A549 (cell line): Measurements from ENCODE around the gene OPCML.

Source experiments
- BHLHE40 ChIP-seq: IDR thresholded peaks from 2 replicates; pipeline ENCODE4 v1.6.1; 2012; ENCODE audit warnings: low read depth, low read length, inconsistent platforms
- CHD4 ChIP-seq: fragments of 200-600 bp; sonication (generic); IDR thresholded peaks from 2 replicates; pipeline ENCODE4 v1.6.1; 2016; ENCODE audit warnings: antibody characterized with exemption, mild to moderate bottlenecking, borderline replicate concordance
- CTCF ChIP-seq: fragments of >200 bp; sonication (Bioruptor Twin); formaldehyde crosslinking; IDR thresholded peaks from 3 replicates; pipeline ENCODE4 v1.5.1; 2016
- EP300 ChIP-seq, 2 experiments: fragments of >200 bp; sonication (Bioruptor Twin); formaldehyde crosslinking; IDR thresholded peaks; 2 replicates in 1 of 2; 3 replicates in 1 of 2; pipeline ENCODE4 v1.6.1; 2016 to 2017
- HOXB13 ChIP-seq: fragments of 250-450 bp; sonication (Bioruptor Pico); IDR thresholded peaks from 2 replicates; pipeline ENCODE4 v1.5.0; 2020; ENCODE audit warnings: low read depth, mild to moderate bottlenecking, moderate library complexity
- JUN ChIP-seq, 2 experiments: fragments of >200 bp; sonication (Bioruptor Twin); formaldehyde crosslinking; IDR thresholded peaks; 2 replicates in 1 of 2; 3 replicates in 1 of 2; pipeline ENCODE4 v1.6.1; 2016 to 2017
- JUNB ChIP-seq: fragments of >200 bp; sonication (Bioruptor Twin); formaldehyde crosslinking; IDR thresholded peaks from 2 replicates; pipeline ENCODE4 v1.6.1; 2016
- KDM5A ChIP-seq: fragments of 200-600 bp; sonication (generic); IDR thresholded peaks from 2 replicates; pipeline ENCODE4 v1.6.1; 2016; ENCODE audit warnings: antibody characterized with exemption, mild to moderate bottlenecking
- PHF8 ChIP-seq: fragments of 200-600 bp; sonication (generic); IDR thresholded peaks from 2 replicates; pipeline ENCODE4 v1.6.1; 2016; ENCODE audit warnings: low read depth, mild to moderate bottlenecking, antibody characterized with exemption, moderate library complexity, borderline replicate concordance
- RCOR1 ChIP-seq: fragments of 150-350 bp; IDR thresholded peaks from 2 replicates; pipeline ENCODE4 v1.6.1; 2014; ENCODE audit warnings: antibody characterized with exemption, low read length, low read depth
- SMC3 ChIP-seq: fragments of >200 bp; sonication (Bioruptor Twin); formaldehyde crosslinking; IDR thresholded peaks from 3 replicates; pipeline ENCODE4 v1.6.1; 2018; ENCODE audit warnings: inconsistent platforms
- TF ChIP-seq, protein P1 (sequence below): fragments of >200 bp; sonication (Bioruptor Twin); formaldehyde crosslinking; IDR thresholded peaks from 2 replicates; pipeline ENCODE4 v1.6.1; 2016
- TF ChIP-seq, protein P2 (sequence below): fragments of 250-450 bp; sonication (Bioruptor Pico); IDR thresholded peaks from 2 replicates; pipeline ENCODE4 v1.5.0; 2021; ENCODE audit warnings: mild to moderate bottlenecking, moderate library complexity, borderline replicate concordance
- TF ChIP-seq, protein P3 (sequence below): fragments of 200-600 bp; sonication (generic); IDR thresholded peaks from 2 replicates; pipeline ENCODE4 v1.6.1; 2016; ENCODE audit warnings: antibody characterized with exemption, mild to moderate bottlenecking, moderate library complexity

DNA sequence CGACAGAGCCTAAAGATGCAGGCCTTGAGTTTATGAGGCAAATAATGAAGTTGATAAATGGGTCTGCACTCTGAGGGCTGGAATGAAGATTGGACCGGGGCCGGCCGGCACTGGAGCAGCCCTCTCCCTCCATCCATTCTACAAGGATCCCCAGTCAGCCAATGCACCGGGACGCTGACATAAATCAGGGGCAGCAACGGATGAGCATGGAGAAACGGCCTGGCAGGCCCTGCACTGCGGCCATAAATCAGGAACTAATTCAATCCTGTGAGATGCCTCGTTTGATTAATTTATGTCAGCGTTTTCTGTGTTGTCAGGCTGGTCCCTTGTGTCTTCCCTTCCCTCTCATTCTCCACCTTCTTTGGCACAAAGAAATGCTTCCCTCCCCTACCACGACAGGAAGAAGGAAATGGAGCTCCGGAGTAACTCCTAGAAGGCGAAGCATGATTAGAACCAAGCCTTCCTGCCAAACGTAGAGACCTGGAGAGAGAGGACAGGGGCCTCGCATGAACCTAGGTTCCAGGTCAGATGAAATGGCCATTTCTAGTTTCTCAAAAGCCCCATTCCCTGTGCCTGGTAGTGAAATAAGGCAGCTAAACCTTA, 358.4 kb downstream of the OPCML start:
- TF ChIP-seq CTCF (no peak), JUNB (no peak), CHD4 (no peak), EP300 (IDR thresholded peaks at IDR 0.05) (no peak), KDM5A (no peak), BHLHE40 (no peak), SMC3 (no peak), JUN (IDR thresholded peaks at IDR 0.05) (no peak), PHF8 (no peak), RCOR1 (no peak), HOXB13 (CRISPR knock-in tag) (no peak)
- TF ChIP-seq, protein P1, sequence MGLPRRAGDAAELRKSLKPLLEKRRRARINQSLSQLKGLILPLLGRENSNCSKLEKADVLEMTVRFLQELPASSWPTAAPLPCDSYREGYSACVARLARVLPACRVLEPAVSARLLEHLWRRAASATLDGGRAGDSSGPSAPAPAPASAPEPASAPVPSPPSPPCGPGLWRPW = no peak
- TF ChIP-seq, protein P2, sequence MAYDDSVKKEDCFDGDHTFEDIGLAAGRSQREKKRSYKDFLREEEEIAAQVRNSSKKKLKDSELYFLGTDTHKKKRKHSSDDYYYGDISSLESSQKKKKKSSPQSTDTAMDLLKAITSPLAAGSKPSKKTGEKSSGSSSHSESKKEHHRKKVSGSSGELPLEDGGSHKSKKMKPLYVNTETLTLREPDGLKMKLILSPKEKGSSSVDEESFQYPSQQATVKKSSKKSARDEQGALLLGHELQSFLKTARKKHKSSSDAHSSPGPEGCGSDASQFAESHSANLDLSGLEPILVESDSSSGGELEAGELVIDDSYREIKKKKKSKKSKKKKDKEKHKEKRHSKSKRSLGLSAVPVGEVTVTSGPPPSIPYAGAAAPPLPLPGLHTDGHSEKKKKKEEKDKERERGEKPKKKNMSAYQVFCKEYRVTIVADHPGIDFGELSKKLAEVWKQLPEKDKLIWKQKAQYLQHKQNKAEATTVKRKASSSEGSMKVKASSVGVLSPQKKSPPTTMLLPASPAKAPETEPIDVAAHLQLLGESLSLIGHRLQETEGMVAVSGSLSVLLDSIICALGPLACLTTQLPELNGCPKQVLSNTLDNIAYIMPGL (CRISPR knock-in tag) = no peak
- TF ChIP-seq, protein P3, sequence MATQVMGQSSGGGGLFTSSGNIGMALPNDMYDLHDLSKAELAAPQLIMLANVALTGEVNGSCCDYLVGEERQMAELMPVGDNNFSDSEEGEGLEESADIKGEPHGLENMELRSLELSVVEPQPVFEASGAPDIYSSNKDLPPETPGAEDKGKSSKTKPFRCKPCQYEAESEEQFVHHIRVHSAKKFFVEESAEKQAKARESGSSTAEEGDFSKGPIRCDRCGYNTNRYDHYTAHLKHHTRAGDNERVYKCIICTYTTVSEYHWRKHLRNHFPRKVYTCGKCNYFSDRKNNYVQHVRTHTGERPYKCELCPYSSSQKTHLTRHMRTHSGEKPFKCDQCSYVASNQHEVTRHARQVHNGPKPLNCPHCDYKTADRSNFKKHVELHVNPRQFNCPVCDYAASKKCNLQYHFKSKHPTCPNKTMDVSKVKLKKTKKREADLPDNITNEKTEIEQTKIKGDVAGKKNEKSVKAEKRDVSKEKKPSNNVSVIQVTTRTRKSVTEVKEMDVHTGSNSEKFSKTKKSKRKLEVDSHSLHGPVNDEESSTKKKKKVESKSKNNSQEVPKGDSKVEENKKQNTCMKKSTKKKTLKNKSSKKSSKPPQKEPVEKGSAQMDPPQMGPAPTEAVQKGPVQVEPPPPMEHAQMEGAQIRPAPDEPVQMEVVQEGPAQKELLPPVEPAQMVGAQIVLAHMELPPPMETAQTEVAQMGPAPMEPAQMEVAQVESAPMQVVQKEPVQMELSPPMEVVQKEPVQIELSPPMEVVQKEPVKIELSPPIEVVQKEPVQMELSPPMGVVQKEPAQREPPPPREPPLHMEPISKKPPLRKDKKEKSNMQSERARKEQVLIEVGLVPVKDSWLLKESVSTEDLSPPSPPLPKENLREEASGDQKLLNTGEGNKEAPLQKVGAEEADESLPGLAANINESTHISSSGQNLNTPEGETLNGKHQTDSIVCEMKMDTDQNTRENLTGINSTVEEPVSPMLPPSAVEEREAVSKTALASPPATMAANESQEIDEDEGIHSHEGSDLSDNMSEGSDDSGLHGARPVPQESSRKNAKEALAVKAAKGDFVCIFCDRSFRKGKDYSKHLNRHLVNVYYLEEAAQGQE = no peak
